ENCODE data around the gene COLEC12.

COLEC12 gene

GRCh38 chr18:432791-433190, 67.7 kb downstream of the COLEC12 start:
- no peaks in the 10 kb centered on the region for H3K36me3 ChIP-seq (ENCODE audit: control insufficient read depth in 4 of 4, insufficient read depth in 4 of 4, low read length in 3 of 4)
- H3K4me1 ChIP-seq (ENCODE audit: control extremely low read depth in 1 of 4, control insufficient read depth in 4 of 4, insufficient read depth in 4 of 4, low read length in 3 of 4) = peaks cover 8 to 21% (median 12%) of the 10 kb centered on the region in 4 experiments
- peaks cover 0 to 5% (median 0%) of the 10 kb centered on the region in 5 experiments for H3K9me3 ChIP-seq (ENCODE audit: control extremely low read depth in 1 of 5, control insufficient read depth in 4 of 5, insufficient read depth in 2 of 5, low read depth in 1 of 5, low read length in 4 of 5)
- peak overlapping the region in 1 of 2 experiments; percentile 31 for H3K27ac ChIP-seq (ENCODE audit: insufficient read depth in 1 of 2, low read depth in 1 of 2, low read length in 2 of 2, poor library complexity in 1 of 2, severe bottlenecking in 2 of 2)
- ChIA-PET POLR2A (interaction anchor here (0.6 kb wide), 1 partner anchor 9 kb away, joined by 3 read pairs; no protein-coding TSS in a partner anchor), CTCF (no interaction called here)
- no peaks in the 10 kb centered on the region for H3K27me3 ChIP-seq (replicated peaks in 2 of 5; ENCODE audit: control insufficient read depth in 4 of 5, insufficient read depth in 5 of 5, low read length in 4 of 5)
- 17% methylated on average over 2 of the region's 4 CpGs for WGBS (ENCODE audit: insufficient coverage)
- DNase-seq = no peak
- no peak overlapping the region for H3K4me3 ChIP-seq (ENCODE audit: control insufficient read depth in 1 of 7, extremely low read depth in 1 of 7, insufficient read depth in 4 of 7, low read depth in 2 of 7, low read length in 6 of 7)

- H3K4me1 ChIP-seq (ENCODE audit: control extremely low read depth in 1 of 4, control insufficient read depth in 4 of 4, insufficient read depth in 4 of 4, low read length in 3 of 4) = peaks cover 8 to 17% (median 10%) of the 10 kb centered on the region in 4 experiments
- no peaks in the 10 kb centered on the region for H3K36me3 ChIP-seq (ENCODE audit: control insufficient read depth in 4 of 4, insufficient read depth in 4 of 4, low read length in 3 of 4)
- no peaks in the 10 kb centered on the region for H3K27me3 ChIP-seq (replicated peaks in 2 of 5; ENCODE audit: control insufficient read depth in 4 of 5, insufficient read depth in 5 of 5, low read length in 4 of 5)
- POLR2A ChIA-PET = no interaction called here
- no peak overlapping the region for H3K4me3 ChIP-seq (ENCODE audit: control insufficient read depth in 1 of 7, extremely low read depth in 1 of 7, insufficient read depth in 4 of 7, low read depth in 2 of 7, low read length in 6 of 7)
- no peak overlapping the region for H3K27ac ChIP-seq (ENCODE audit: insufficient read depth in 1 of 2, low read depth in 1 of 2, low read length in 2 of 2, poor library complexity in 1 of 2, severe bottlenecking in 2 of 2)
- CTCF ChIA-PET = interaction anchor here (1.9 kb wide), 1 partner anchor 9 kb away, joined by 5 read pairs; no protein-coding TSS in a partner anchor
- no CpG with 5 or more reads among the region's 1 CpG for WGBS (ENCODE audit: insufficient coverage)
- H3K9me3 ChIP-seq (ENCODE audit: control extremely low read depth in 1 of 5, control insufficient read depth in 4 of 5, insufficient read depth in 2 of 5, low read depth in 1 of 5, low read length in 4 of 5) = no peaks in the 10 kb centered on the region
- DNase-seq = no peak
These were observed 71.5 kb downstream of the COLEC12 start for GRCh38 chr18:429030-429429.

- Histone ChIP-seq H3K27me3 (replicated peaks in 2 of 5; ENCODE audit: control insufficient read depth in 4 of 5, insufficient read depth in 5 of 5, low read length in 4 of 5) (no peaks in the 10 kb centered on the region), H3K27ac (ENCODE audit: insufficient read depth in 1 of 2, low read depth in 1 of 2, low read length in 2 of 2, poor library complexity in 1 of 2, severe bottlenecking in 2 of 2) (no peak overlapping the region), H3K36me3 (ENCODE audit: control insufficient read depth in 4 of 4, insufficient read depth in 4 of 4, low read length in 3 of 4) (no peaks in the 10 kb centered on the region), H3K4me3 (ENCODE audit: control insufficient read depth in 1 of 7, extremely low read depth in 1 of 7, insufficient read depth in 4 of 7, low read depth in 2 of 7, low read length in 6 of 7) (no peak overlapping the region), H3K4me1 (ENCODE audit: control extremely low read depth in 1 of 4, control insufficient read depth in 4 of 4, insufficient read depth in 4 of 4, low read length in 3 of 4) (peaks cover 0 to 2% (median 0%) of the 10 kb centered on the region in 4 experiments), H3K9me3 (ENCODE audit: control extremely low read depth in 1 of 5, control insufficient read depth in 4 of 5, insufficient read depth in 2 of 5, low read depth in 1 of 5, low read length in 4 of 5) (no peaks in the 10 kb centered on the region)
- no peak for DNase-seq
- POLR2A ChIA-PET = no interaction called here
- WGBS (ENCODE audit: insufficient coverage) = 90% methylated on average over 7 of the region's 8 CpGs
- CTCF ChIA-PET = interaction anchor here (1.9 kb wide), 1 partner anchor 11 kb away, joined by 5 read pairs; no protein-coding TSS in a partner anchor
These were observed 73.5 kb downstream of the COLEC12 start for GRCh38 chr18:427005-427404.

GRCh38 chr18:425106-425745, 75.3 kb downstream of the COLEC12 start:
- H3K4me1 ChIP-seq (ENCODE audit: control extremely low read depth in 1 of 4, control insufficient read depth in 4 of 4, insufficient read depth in 4 of 4, low read length in 3 of 4) = no peaks in the 10 kb centered on the region
- no peaks in the 10 kb centered on the region for H3K36me3 ChIP-seq (ENCODE audit: control insufficient read depth in 4 of 4, insufficient read depth in 4 of 4, low read length in 3 of 4)
- ChIA-PET CTCF (no interaction called here), POLR2A (no interaction called here)
- H3K27me3 ChIP-seq (replicated peaks in 2 of 5; ENCODE audit: control insufficient read depth in 4 of 5, insufficient read depth in 5 of 5, low read length in 4 of 5) = no peaks in the 10 kb centered on the region
- WGBS (ENCODE audit: insufficient coverage) = 98% methylated on average over 5 of the region's 7 CpGs
- no peaks in the 10 kb centered on the region for H3K9me3 ChIP-seq (ENCODE audit: control extremely low read depth in 1 of 5, control insufficient read depth in 4 of 5, insufficient read depth in 2 of 5, low read depth in 1 of 5, low read length in 4 of 5)
- DNase-seq = no peak
- H3K27ac ChIP-seq (ENCODE audit: insufficient read depth in 1 of 2, low read depth in 1 of 2, low read length in 2 of 2, poor library complexity in 1 of 2, severe bottlenecking in 2 of 2) = no peak overlapping the region
- no peak overlapping the region for H3K4me3 ChIP-seq (ENCODE audit: control insufficient read depth in 1 of 7, extremely low read depth in 1 of 7, insufficient read depth in 4 of 7, low read depth in 2 of 7, low read length in 6 of 7)

GRCh38 chr18:424668-425067, 75.8 kb downstream of the COLEC12 start:
- 100% methylated on average over 1 of the region's 5 CpGs for WGBS (ENCODE audit: insufficient coverage)
- no peak overlapping the region for H3K27ac ChIP-seq (ENCODE audit: insufficient read depth in 1 of 2, low read depth in 1 of 2, low read length in 2 of 2, poor library complexity in 1 of 2, severe bottlenecking in 2 of 2)
- H3K4me1 ChIP-seq (ENCODE audit: control extremely low read depth in 1 of 4, control insufficient read depth in 4 of 4, insufficient read depth in 4 of 4, low read length in 3 of 4) = peaks cover 0 to 2% (median 0%) of the 10 kb centered on the region in 4 experiments
- H3K4me3 ChIP-seq (ENCODE audit: control insufficient read depth in 1 of 7, extremely low read depth in 1 of 7, insufficient read depth in 4 of 7, low read depth in 2 of 7, low read length in 6 of 7) = no peak overlapping the region
- no peaks in the 10 kb centered on the region for H3K9me3 ChIP-seq (ENCODE audit: control extremely low read depth in 1 of 5, control insufficient read depth in 4 of 5, insufficient read depth in 2 of 5, low read depth in 1 of 5, low read length in 4 of 5)
- no peaks in the 10 kb centered on the region for H3K27me3 ChIP-seq (replicated peaks in 2 of 5; ENCODE audit: control insufficient read depth in 4 of 5, insufficient read depth in 5 of 5, low read length in 4 of 5)
- H3K36me3 ChIP-seq (ENCODE audit: control insufficient read depth in 4 of 4, insufficient read depth in 4 of 4, low read length in 3 of 4) = no peaks in the 10 kb centered on the region
- ChIA-PET POLR2A (no interaction called here), CTCF (no interaction called here)
- no peak for DNase-seq

- Histone ChIP-seq H3K4me3 (ENCODE audit: control insufficient read depth in 1 of 7, extremely low read depth in 1 of 7, insufficient read depth in 4 of 7, low read depth in 2 of 7, low read length in 6 of 7) (no peak overlapping the region), H3K27me3 (replicated peaks in 2 of 5; ENCODE audit: control insufficient read depth in 4 of 5, insufficient read depth in 5 of 5, low read length in 4 of 5) (no peaks in the 10 kb centered on the region), H3K36me3 (ENCODE audit: control insufficient read depth in 4 of 4, insufficient read depth in 4 of 4, low read length in 3 of 4) (no peaks in the 10 kb centered on the region), H3K27ac (ENCODE audit: insufficient read depth in 1 of 2, low read depth in 1 of 2, low read length in 2 of 2, poor library complexity in 1 of 2, severe bottlenecking in 2 of 2) (no peak overlapping the region), H3K4me1 (ENCODE audit: control extremely low read depth in 1 of 4, control insufficient read depth in 4 of 4, insufficient read depth in 4 of 4, low read length in 3 of 4) (peaks cover 0 to 7% (median 1%) of the 10 kb centered on the region in 4 experiments), H3K9me3 (ENCODE audit: control extremely low read depth in 1 of 5, control insufficient read depth in 4 of 5, insufficient read depth in 2 of 5, low read depth in 1 of 5, low read length in 4 of 5) (no peaks in the 10 kb centered on the region)
- POLR2A ChIA-PET = no interaction called here
- WGBS (ENCODE audit: insufficient coverage) = 100% methylated on average over 2 of the region's 7 CpGs
- CTCF ChIA-PET = no interaction called here
- no peak for DNase-seq
These were observed 76.3 kb downstream of the COLEC12 start for GRCh38 chr18:424071-424661.

- Histone ChIP-seq H3K9me3 (ENCODE audit: control extremely low read depth in 1 of 5, control insufficient read depth in 4 of 5, insufficient read depth in 2 of 5, low read depth in 1 of 5, low read length in 4 of 5) (no peaks in the 10 kb centered on the region), H3K4me3 (ENCODE audit: control insufficient read depth in 1 of 7, extremely low read depth in 1 of 7, insufficient read depth in 4 of 7, low read depth in 2 of 7, low read length in 6 of 7) (no peak overlapping the region), H3K36me3 (ENCODE audit: control insufficient read depth in 4 of 4, insufficient read depth in 4 of 4, low read length in 3 of 4) (no peaks in the 10 kb centered on the region), H3K4me1 (ENCODE audit: control extremely low read depth in 1 of 4, control insufficient read depth in 4 of 4, insufficient read depth in 4 of 4, low read length in 3 of 4) (peaks cover 0 to 7% (median 1%) of the 10 kb centered on the region in 4 experiments), H3K27ac (ENCODE audit: insufficient read depth in 1 of 2, low read depth in 1 of 2, low read length in 2 of 2, poor library complexity in 1 of 2, severe bottlenecking in 2 of 2) (no peak overlapping the region), H3K27me3 (replicated peaks in 2 of 5; ENCODE audit: control insufficient read depth in 4 of 5, insufficient read depth in 5 of 5, low read length in 4 of 5) (no peaks in the 10 kb centered on the region)
- POLR2A ChIA-PET = no interaction called here
- WGBS (ENCODE audit: insufficient coverage) = 87% methylated on average over 3 of the region's 4 CpGs
- no peak for DNase-seq
- CTCF ChIA-PET = no interaction called here
These were observed 77.5 kb downstream of the COLEC12 start for GRCh38 chr18:422966-423365.

All from common myeloid progenitor, CD34-positive (primary cell).